SJSA1 (cell line): ENCODE data around the gene LIN52. TPM values are rescaled to one million over a fixed set of nuclear protein-coding genes. Genes with fewer than 3 reads are reported as not detected.

Experiments used
- DNase-seq, 2 experiments: peaks; one replicate each; pipeline ENCODE4 v3.0.0-alpha.2; 2015 to 2020; ENCODE audit warnings: low spot score in 2 of 2, low read depth in 1 of 2
- H3K27ac ChIP-seq: fragments of 250-450 bp; sonication (Bioruptor Pico); 2 replicates; pipeline ENCODE4 v1.5.1; 2020; ENCODE audit warnings: mild to moderate bottlenecking, moderate library complexity
- H3K27me3 ChIP-seq: fragments of 250-450 bp; sonication (Bioruptor Pico); replicated peaks from 2 replicates; pipeline ENCODE4 v1.5.1; 2020; ENCODE audit warnings: mild to moderate bottlenecking, moderate library complexity
- H3K36me3 ChIP-seq: fragments of 250-450 bp; sonication (Bioruptor Pico); 2 replicates; pipeline ENCODE4 v1.5.1; 2020; ENCODE audit warnings: mild to moderate bottlenecking
- H3K4me1 ChIP-seq: fragments of 250-450 bp; sonication (Bioruptor Pico); replicated peaks from 2 replicates; pipeline ENCODE4 v1.6.1; 2021; ENCODE audit warnings: mild to moderate bottlenecking
- H3K4me3 ChIP-seq: fragments of 250-450 bp; sonication (Bioruptor Pico); 2 replicates; pipeline ENCODE4 v1.5.1; 2020; ENCODE audit warnings: mild to moderate bottlenecking
- H3K9me3 ChIP-seq: fragments of 250-450 bp; sonication (Bioruptor Pico); replicated peaks from 2 replicates; pipeline ENCODE4 v1.5.1; 2020; ENCODE audit warnings: mild to moderate bottlenecking
- total RNA-seq: library from RNA; depleted of rRNA; stranded (reverse); fragments of >200 nt; shearing (Covaris generic); gene quantifications from 2 replicates; pipeline ENCODE4 v1.2.3, GENCODE V29; 2014

LIN52 gene
- total RNA-seq, 1 experiment from 2014 or later, result 21.7 TPM

GRCh38 chr14:74133833-74134481 lies 49.2 kb downstream of the LIN52 start:
- Histone ChIP-seq H3K36me3 (peaks cover 2% of the 10 kb centered on the region; the same call in 1 of the 2 replicates), H3K4me1 (no peaks in the 10 kb centered on the region), H3K4me3 (no peak overlapping the region), H3K9me3 (no peaks in the 10 kb centered on the region), H3K27ac (no peak overlapping the region), H3K27me3 (no peaks in the 10 kb centered on the region)
- no peak for DNase-seq

GRCh38 chr14:74134484-74134883 lies 49.7 kb downstream of the LIN52 start:
- no peak for DNase-seq
- H3K27me3 ChIP-seq, result no peaks in the 10 kb centered on the region
- no peaks in the 10 kb centered on the region for H3K4me1 ChIP-seq
- no peak overlapping the region for H3K4me3 ChIP-seq
- H3K36me3 ChIP-seq, result peaks cover 2% of the 10 kb centered on the region; the same call in 1 of the 2 replicates
- H3K9me3 ChIP-seq, result no peaks in the 10 kb centered on the region
- H3K27ac ChIP-seq, result no peak overlapping the region

GRCh38 chr14:74135426-74135825 lies 50.7 kb downstream of the LIN52 start:
- no peaks in the 10 kb centered on the region for H3K27me3 ChIP-seq
- H3K4me1 ChIP-seq, result no peaks in the 10 kb centered on the region
- H3K9me3 ChIP-seq, result no peaks in the 10 kb centered on the region
- H3K27ac ChIP-seq, result no peak overlapping the region
- no peak overlapping the region for H3K4me3 ChIP-seq
- DNase-seq, result no peak
- peaks cover 2% of the 10 kb centered on the region; the same call in 1 of the 2 replicates for H3K36me3 ChIP-seq

GRCh38 chr14:74140374-74140850 lies 55.7 kb downstream of the LIN52 start:
- Histone ChIP-seq H3K27me3 (no peaks in the 10 kb centered on the region), H3K36me3 (peaks cover 2% of the 10 kb centered on the region; the same call in 1 of the 2 replicates), H3K9me3 (no peaks in the 10 kb centered on the region), H3K4me1 (no peaks in the 10 kb centered on the region), H3K27ac (no peak overlapping the region), H3K4me3 (no peak overlapping the region)
- no peak for DNase-seq

GRCh38 chr14:74141703-74142102 lies 56.9 kb downstream of the LIN52 start:
- Histone ChIP-seq H3K9me3 (no peaks in the 10 kb centered on the region), H3K36me3 (peaks cover 2% of the 10 kb centered on the region; the same call in 1 of the 2 replicates), H3K27me3 (no peaks in the 10 kb centered on the region), H3K4me1 (no peaks in the 10 kb centered on the region), H3K4me3 (no peak overlapping the region), H3K27ac (no peak overlapping the region)
- no peak for DNase-seq

- no peak for DNase-seq
- Histone ChIP-seq H3K36me3 (peaks cover 2% of the 10 kb centered on the region; the same call in 1 of the 2 replicates), H3K27me3 (no peaks in the 10 kb centered on the region), H3K4me3 (no peak overlapping the region), H3K9me3 (no peaks in the 10 kb centered on the region), H3K4me1 (no peaks in the 10 kb centered on the region), H3K27ac (no peak overlapping the region)
These were observed 57.8 kb downstream of the LIN52 start for GRCh38 chr14:74142523-74142922.

GRCh38 chr14:74144789-74145188 lies 60.0 kb downstream of the LIN52 start:
- DNase-seq, result no peak

GRCh38 chr14:74147571-74147970 lies 62.8 kb downstream of the LIN52 start:
- DNase-seq, result no peak
- Histone ChIP-seq H3K9me3 (no peaks in the 10 kb centered on the region), H3K4me1 (no peaks in the 10 kb centered on the region), H3K27ac (no peak overlapping the region), H3K27me3 (no peaks in the 10 kb centered on the region), H3K4me3 (no peak overlapping the region), H3K36me3 (no peaks in the 10 kb centered on the region)

More at GRCh38 chr14:74144789-74145188, 60.0 kb downstream of the LIN52 start:
- Histone ChIP-seq H3K4me1 (no peaks in the 10 kb centered on the region), H3K27me3 (no peaks in the 10 kb centered on the region), H3K4me3 (no peak overlapping the region), H3K36me3 (no peaks in the 10 kb centered on the region), H3K27ac (no peak overlapping the region), H3K9me3 (no peaks in the 10 kb centered on the region)

- DNase-seq, result no peak
- H3K27ac ChIP-seq, result no peak overlapping the region
- H3K4me3 ChIP-seq, result no peak overlapping the region
- no peaks in the 10 kb centered on the region for H3K36me3 ChIP-seq
- no peaks in the 10 kb centered on the region for H3K9me3 ChIP-seq
- H3K4me1 ChIP-seq, result no peaks in the 10 kb centered on the region
- no peaks in the 10 kb centered on the region for H3K27me3 ChIP-seq
These were observed 63.9 kb downstream of the LIN52 start for GRCh38 chr14:74148705-74149104.

- H3K4me3 ChIP-seq, result no peak overlapping the region
- no peak for DNase-seq
- no peaks in the 10 kb centered on the region for H3K4me1 ChIP-seq
- H3K9me3 ChIP-seq, result no peaks in the 10 kb centered on the region
- H3K36me3 ChIP-seq, result no peaks in the 10 kb centered on the region
- no peaks in the 10 kb centered on the region for H3K27me3 ChIP-seq
- no peak overlapping the region for H3K27ac ChIP-seq
These were observed 70.5 kb downstream of the LIN52 start for GRCh38 chr14:74155287-74155686.

- Histone ChIP-seq H3K27me3 (no peaks in the 10 kb centered on the region), H3K9me3 (no peaks in the 10 kb centered on the region), H3K4me3 (no peak overlapping the region), H3K4me1 (no peaks in the 10 kb centered on the region), H3K36me3 (no peaks in the 10 kb centered on the region), H3K27ac (no peak overlapping the region)
- no peak for DNase-seq
These were observed 71.0 kb downstream of the LIN52 start for GRCh38 chr14:74155749-74156148.

- H3K27ac ChIP-seq, result no peak overlapping the region
- H3K36me3 ChIP-seq, result no peaks in the 10 kb centered on the region
- H3K4me1 ChIP-seq, result no peaks in the 10 kb centered on the region
- H3K27me3 ChIP-seq, result no peaks in the 10 kb centered on the region
- no peaks in the 10 kb centered on the region for H3K9me3 ChIP-seq
- no peak overlapping the region for H3K4me3 ChIP-seq
- no peak for DNase-seq
These were observed 76.0 kb downstream of the LIN52 start for GRCh38 chr14:74160763-74161162.

- no peaks in the 10 kb centered on the region for H3K36me3 ChIP-seq
- no peak for DNase-seq
- H3K4me3 ChIP-seq, result no peak overlapping the region
- no peaks in the 10 kb centered on the region for H3K27me3 ChIP-seq
- H3K4me1 ChIP-seq, result no peaks in the 10 kb centered on the region
- no peaks in the 10 kb centered on the region for H3K9me3 ChIP-seq
- no peak overlapping the region for H3K27ac ChIP-seq
These were observed 76.9 kb downstream of the LIN52 start for GRCh38 chr14:74161526-74162158.

- H3K27me3 ChIP-seq, result no peaks in the 10 kb centered on the region
- DNase-seq, result no peak
- no peak overlapping the region for H3K4me3 ChIP-seq
- no peak overlapping the region for H3K27ac ChIP-seq
- H3K9me3 ChIP-seq, result no peaks in the 10 kb centered on the region
- H3K36me3 ChIP-seq, result no peaks in the 10 kb centered on the region
- H3K4me1 ChIP-seq, result no peaks in the 10 kb centered on the region
These were observed 85.2 kb downstream of the LIN52 start for GRCh38 chr14:74169906-74170305.
